Heart right ventricle (tissue), 16 donors: ENCODE results near the gene CCDC3. TPM values are rescaled to one million over a fixed set of nuclear protein-coding genes. Genes with fewer than 3 reads are reported as not detected.

Experiments
- ATAC-seq, 8 donors: fragments of 200-7000 bp; cut with Tn5 transposase; one replicate each; pipeline ENCODE4 v1.9.1; 2020; ENCODE audit warnings: mild to moderate bottlenecking in 8 of 8, moderate library complexity in 8 of 8, moderate number of reproducible peaks in 1 of 8
- DNase-seq, 2 donors: peaks; one replicate each; pipeline ENCODE4 v3.0.0-alpha.2; 2020
- H3K27ac ChIP-seq, 10 donors: fragments of 200-600 bp; sonication (generic) in 2 of 10; one replicate each; pipeline versions ENCODE4 v1.5.0 to v1.8.0; 2020 to 2022; ENCODE audit warnings: mild to moderate bottlenecking in 3 of 10
- H3K27me3 ChIP-seq, 7 donors: fragments of 200-600 bp; one replicate each; pipeline ENCODE4 v1.8.0; 2021 to 2022; ENCODE audit warnings: mild to moderate bottlenecking in 2 of 7
- H3K36me3 ChIP-seq, 9 donors: fragments of 200-600 bp; sonication (generic) in 1 of 9; one replicate each; pipeline versions ENCODE4 v1.5.0 to v1.8.0; 2020 to 2022; ENCODE audit warnings: mild to moderate bottlenecking in 2 of 9
- H3K4me1 ChIP-seq, 9 donors: fragments of 200-600 bp; sonication (generic) in 1 of 9; one replicate each; pipeline versions ENCODE4 v1.5.0 to v1.8.0; 2020 to 2022; ENCODE audit warnings: mild to moderate bottlenecking in 4 of 9
- H3K4me3 ChIP-seq, 10 donors: fragments of 200-600 bp; sonication (generic) in 2 of 10; one replicate each; pipeline versions ENCODE4 v1.5.0 to v1.8.0; 2020 to 2022; ENCODE audit warnings: mild to moderate bottlenecking in 7 of 10, moderate library complexity in 2 of 10
- H3K9me3 ChIP-seq, 11 donors: fragments of 200-600 bp in 10 of 11; sonication (generic) in 2 of 11; one replicate each; pipeline versions ENCODE4 v1.5.0 to v1.8.0; 2013 to 2022; ENCODE audit warnings: mild to moderate bottlenecking in 2 of 11, control low read depth in 1 of 11, moderate library complexity in 1 of 11
- WGBS, 2 donors: extraction: QIAGEN DNeasy Blood & Tissue Kit; methylation state at CpG; one replicate each; pipeline ENCODE4 v1.1.7; 2013; ENCODE audit warnings: inconsistent platforms in 1 of 2; 5-methylcytosine and 5-hydroxymethylcytosine counted together
- intact Hi-C, 10 donors: fragments of 100-400 bp; cut with DNase I; formaldehyde crosslinking; loops; one replicate each; pipeline versions ENCODE4 v1.11.1 to v1.14.2; 2022
- long read RNA-seq, 3 donors: library from polyadenylated mRNA; unstranded; transcript quantifications; one replicate each; pipeline ENCODE4 v2.0.0, GENCODE V29; 2020 to 2021
- polyA plus RNA-seq, 2 donors: library from polyadenylated mRNA; stranded (reverse); fragments of 200-250 nt; gene quantifications; one replicate each; pipeline ENCODE4 v1.2.3, GENCODE V29; 2013
- total RNA-seq, 10 donors: library from RNA; stranded (reverse); fragmentation: NEBNext Ultra II Directional in 3 of 10; extraction: Animal tissue kit (Norgen Biotek cat#: 25700) in 3 of 10; gene quantifications; one replicate each; pipeline versions ENCODE4 v1.2.1 to v1.2.4, GENCODE V29; 2021 to 2023
- TF ChIP-seq, protein P1 (sequence below), 9 donors: fragments of 200-600 bp; sonication (generic) in 2 of 9; IDR thresholded peaks; one replicate each; pipeline versions ENCODE4 v1.5.0 to v1.8.0; 2021 to 2022; ENCODE audit warnings: antibody characterized with exemption in 9 of 9, mild to moderate bottlenecking in 5 of 9, moderate library complexity in 1 of 9
- donor health status: Arrhythmogenic right ventricular cardiomyopathy.
- donor health status: ischemic (EF 13 %, LVEDD 7.1; RV severe dilation, severe dysfunction).
- donor health status: healthy with polysubstance abuse.
- donor health status: DM: no; HTN: yes; CAD: no.
- donor health status: DM: no; HTN: no; CAD: no.
- donor health status: ischemic (EF 25% LVEDD 6.9; RV normal size, moderate dysfunction).
- donor health status: ischemic (EF 25% LVEDD 5.7; RV mildly dilated, moderate dysfunction).
- donor health status: healthy.
- donor health status: DM: yes; HTN: yes; CAD: no.
- donor health status: Ischemic cardiomyopathy.
- donor health status: ischemic (EF 35%, LVEDD 5.7; RV mildly dilated, moderate dysfunction).
- donor health status: nonischemic (EF 11% LVEDD 7.7; RV severe dilation, severe dysfunction).
- donor health status: DM: yes; HTN: yes; CAD: no.
- donor health status: PGD.
- donor health status: ischemic (EF 29% LVEDD 5.4; RV normal size, mild dysfunction).
- donor health status: nonischemic (EF 23%, LVEDD 6.1; RV moderate dilation, normal function).

Gene CCDC3
- 10 to 100 TPM in 1 of 10 donors, 1 to 10 TPM in 9; 2.6 to 14.3 (median 7.2) TPM for total RNA-seq
- polyA plus RNA-seq, result 1 to 10 TPM; 5.2 to 5.5 TPM
- long read RNA-seq, donor 1, partial matches to known transcripts, result 0 of 2 reads
- long read RNA-seq, donor 1, other reads (novel, unspliced or antisense), result 0 of 2 reads
- long read RNA-seq, donor 2, transcript CCDC3-201 (3 exons, 2,731 nt), result major isoform, 6 of 10 reads
- long read RNA-seq, donor 2, partial matches to known transcripts, result 1 of 10 reads
- long read RNA-seq, donor 2, other reads (novel, unspliced or antisense), result 3 of 10 reads
- long read RNA-seq, donor 3, partial matches to known transcripts, result 0 of 4 reads
- long read RNA-seq, donor 3, other reads (novel, unspliced or antisense), result 1 of 4 reads

DNA sequence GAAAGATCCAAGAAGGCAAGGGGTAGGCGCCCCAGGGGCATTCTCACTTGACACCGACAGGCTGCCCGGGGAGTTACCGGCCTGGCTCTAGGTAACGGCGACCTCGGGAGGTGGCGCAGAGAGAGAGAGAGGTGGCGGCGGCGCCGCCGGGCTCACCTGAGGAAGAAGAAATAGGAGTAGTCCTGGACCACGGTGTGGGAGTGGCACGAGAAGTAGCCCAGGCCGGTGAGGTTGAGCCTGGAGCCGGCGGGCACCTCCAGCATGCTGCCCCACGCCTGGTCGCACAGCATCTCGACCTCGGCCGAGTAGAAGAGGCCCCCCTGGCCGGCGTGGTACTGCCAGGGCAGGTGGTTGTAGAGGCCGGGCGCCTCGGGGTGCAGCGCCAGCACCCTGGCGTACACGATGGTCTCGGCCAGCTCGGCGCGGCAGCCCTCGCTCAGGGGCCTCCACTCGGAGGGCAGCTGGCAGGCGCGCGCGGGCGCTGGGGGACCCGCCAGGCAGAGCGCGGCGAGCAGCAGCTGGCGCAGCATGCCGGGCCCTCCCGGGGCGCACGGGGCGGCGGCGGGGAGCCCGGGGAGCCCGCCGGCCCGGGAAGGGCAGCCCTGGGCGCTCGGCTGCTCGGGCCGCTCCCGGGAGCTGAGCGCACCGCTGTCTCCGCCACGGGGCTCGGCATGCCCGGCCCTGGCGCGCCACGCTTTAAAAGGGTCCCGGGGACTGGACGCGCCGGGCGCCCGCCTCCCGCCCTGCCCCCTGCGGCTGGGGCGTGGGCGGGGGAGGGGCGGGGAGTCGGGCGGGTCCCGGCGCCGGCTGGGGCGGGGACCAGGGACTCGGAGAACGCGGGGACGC, at the start of gene CCDC3:
Gene CCDC3 (minus strand): TSS at position 673 of the 846 bp plus-strand sequence. CDS start 143 bp downstream, at position 530.
- no peaks in the 10 kb centered on the region for H3K9me3 ChIP-seq
- peaks cover 6 to 56% (median 36%) of the 10 kb centered on the region in 7 donors for H3K27me3 ChIP-seq
- no peaks in the 10 kb centered on the region for H3K36me3 ChIP-seq
- intact Hi-C loops, result no loop called here
- H3K4me3 ChIP-seq, result peak within 1 kb of the TSS in 9 of 10 donors; percentile 25 to 60 (median 51)
- H3K27ac ChIP-seq, result peak within 1 kb of the TSS in 2 of 10 donors; percentile 40 to 49
- peak; percentile 60 to 87 (median 72) for ATAC-seq
- H3K4me1 ChIP-seq, result peaks cover 0 to 17% (median 5%) of the 10 kb centered on the region in 9 donors
- TF ChIP-seq, protein P1, sequence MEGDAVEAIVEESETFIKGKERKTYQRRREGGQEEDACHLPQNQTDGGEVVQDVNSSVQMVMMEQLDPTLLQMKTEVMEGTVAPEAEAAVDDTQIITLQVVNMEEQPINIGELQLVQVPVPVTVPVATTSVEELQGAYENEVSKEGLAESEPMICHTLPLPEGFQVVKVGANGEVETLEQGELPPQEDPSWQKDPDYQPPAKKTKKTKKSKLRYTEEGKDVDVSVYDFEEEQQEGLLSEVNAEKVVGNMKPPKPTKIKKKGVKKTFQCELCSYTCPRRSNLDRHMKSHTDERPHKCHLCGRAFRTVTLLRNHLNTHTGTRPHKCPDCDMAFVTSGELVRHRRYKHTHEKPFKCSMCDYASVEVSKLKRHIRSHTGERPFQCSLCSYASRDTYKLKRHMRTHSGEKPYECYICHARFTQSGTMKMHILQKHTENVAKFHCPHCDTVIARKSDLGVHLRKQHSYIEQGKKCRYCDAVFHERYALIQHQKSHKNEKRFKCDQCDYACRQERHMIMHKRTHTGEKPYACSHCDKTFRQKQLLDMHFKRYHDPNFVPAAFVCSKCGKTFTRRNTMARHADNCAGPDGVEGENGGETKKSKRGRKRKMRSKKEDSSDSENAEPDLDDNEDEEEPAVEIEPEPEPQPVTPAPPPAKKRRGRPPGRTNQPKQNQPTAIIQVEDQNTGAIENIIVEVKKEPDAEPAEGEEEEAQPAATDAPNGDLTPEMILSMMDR (IDR thresholded peaks at IDR 0.05), result no peak
- WGBS, 2 donors, result 2 to 4% methylated on average over 76 to 92 of the region's 93 CpGs
- DNase-seq, result peak; percentile 19 to 31

DNA sequence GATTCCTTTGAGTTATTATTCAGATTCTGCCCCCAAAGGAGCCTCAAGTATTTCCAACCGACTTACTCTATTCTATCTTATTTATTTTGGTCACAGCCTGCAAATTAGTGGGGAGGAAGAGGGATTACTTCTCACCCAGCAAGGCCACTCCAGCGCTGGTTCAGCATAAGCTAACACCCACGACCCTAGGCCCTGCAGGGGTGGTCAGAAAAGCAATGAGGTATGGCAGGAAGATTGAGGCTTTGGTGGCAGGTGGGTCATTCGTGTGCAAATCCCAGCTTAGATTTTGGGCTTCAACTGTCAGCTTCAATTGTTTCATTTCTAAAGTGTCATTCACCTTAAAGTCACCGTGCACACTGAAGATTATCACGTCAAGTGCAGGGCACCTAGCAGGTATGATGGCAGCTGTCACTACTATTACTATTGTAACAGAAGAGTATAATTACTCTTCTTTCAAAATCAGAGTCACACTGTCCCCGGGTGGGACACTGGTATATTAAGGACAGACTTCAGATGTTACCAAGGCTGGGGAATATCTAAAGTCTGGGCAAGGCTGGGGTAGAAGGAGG, 49.7 kb upstream of the CCDC3 start:
- ATAC-seq (no peak), DNase-seq (no peak)
- Histone ChIP-seq H3K9me3 (no peaks in the 10 kb centered on the region), H3K27ac (no peak overlapping the region), H3K4me1 (no peaks in the 10 kb centered on the region), H3K36me3 (no peaks in the 10 kb centered on the region), H3K4me3 (no peak overlapping the region), H3K27me3 (peaks cover 0 to 25% (median 3%) of the 10 kb centered on the region in 7 donors)
- TF ChIP-seq, protein P1 (IDR thresholded peaks at IDR 0.05), result no peak
- 40 to 49% methylated on average over 7 of the region's 7 CpGs for WGBS, 2 donors
- intact Hi-C loops, result loop anchor here in 2 of 10 donors (10.0 kb wide), 2 partner anchors 266 to 336 kb away; no protein-coding TSS in a partner anchor

DNA sequence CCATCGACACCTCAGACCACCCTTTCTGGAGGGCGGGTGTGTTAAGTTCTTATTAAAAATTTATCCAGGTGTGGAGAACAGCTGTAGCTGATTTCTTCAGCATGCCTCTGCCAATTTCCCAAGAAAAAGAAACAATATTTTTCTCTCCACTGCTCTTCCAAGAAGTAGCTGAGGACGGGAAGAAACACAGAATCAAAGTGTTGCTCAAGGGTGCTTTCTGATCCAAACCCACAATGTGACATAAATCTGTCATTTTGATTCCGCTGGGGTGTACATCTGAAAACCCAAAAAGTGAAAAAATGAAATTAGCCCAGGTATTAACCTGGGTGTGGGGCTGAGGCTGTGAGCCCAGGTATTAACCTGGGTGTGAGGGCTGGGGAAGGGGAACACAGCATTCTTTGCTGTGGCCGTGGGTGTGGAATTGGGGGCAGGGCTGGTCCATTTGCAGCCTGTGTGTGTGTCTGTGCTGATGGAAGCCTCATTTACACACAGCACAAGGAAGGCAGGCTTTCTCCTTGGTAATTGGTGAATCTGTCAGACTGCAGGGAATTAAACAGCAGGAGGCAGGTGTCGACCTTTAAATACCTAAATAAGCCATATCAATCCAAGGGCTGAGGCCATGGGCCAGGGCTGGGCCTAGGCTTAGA, 48.4 kb upstream of the CCDC3 start:
- TF ChIP-seq, protein P1 (IDR thresholded peaks at IDR 0.05), result no peak
- H3K4me1 ChIP-seq, result no peaks in the 10 kb centered on the region
- no peaks in the 10 kb centered on the region for H3K36me3 ChIP-seq
- DNase-seq, result no peak
- intact Hi-C loops, result loop anchor here in 2 of 10 donors (10.0 kb wide), 2 partner anchors 265 to 335 kb away; no protein-coding TSS in a partner anchor
- peaks cover 0 to 2% (median 0%) of the 10 kb centered on the region in 11 donors for H3K9me3 ChIP-seq
- WGBS, 2 donors, result 63% methylated on average over 6 of the region's 6 CpGs
- no peak overlapping the region for H3K27ac ChIP-seq
- ATAC-seq, result no peak
- H3K27me3 ChIP-seq, result peaks cover 0 to 25% (median 3%) of the 10 kb centered on the region in 7 donors
- no peak overlapping the region for H3K4me3 ChIP-seq
